Jurkat, Clone E6-1 (cell line): ENCODE measurements around the gene AURKAIP1.

ENCODE experiments used
- DNase-seq: peaks from one replicate; pipeline ENCODE4 v3.0.0-alpha.2; 2011; ENCODE audit warnings: low read depth, low spot score
- H3K4me3 ChIP-seq: 2 replicates; pipeline ENCODE4 v1.5.1; 2011; ENCODE audit warnings: mild to moderate bottlenecking, low read length, control low read depth, moderate library complexity

The AURKAIP1 gene

DNA sequence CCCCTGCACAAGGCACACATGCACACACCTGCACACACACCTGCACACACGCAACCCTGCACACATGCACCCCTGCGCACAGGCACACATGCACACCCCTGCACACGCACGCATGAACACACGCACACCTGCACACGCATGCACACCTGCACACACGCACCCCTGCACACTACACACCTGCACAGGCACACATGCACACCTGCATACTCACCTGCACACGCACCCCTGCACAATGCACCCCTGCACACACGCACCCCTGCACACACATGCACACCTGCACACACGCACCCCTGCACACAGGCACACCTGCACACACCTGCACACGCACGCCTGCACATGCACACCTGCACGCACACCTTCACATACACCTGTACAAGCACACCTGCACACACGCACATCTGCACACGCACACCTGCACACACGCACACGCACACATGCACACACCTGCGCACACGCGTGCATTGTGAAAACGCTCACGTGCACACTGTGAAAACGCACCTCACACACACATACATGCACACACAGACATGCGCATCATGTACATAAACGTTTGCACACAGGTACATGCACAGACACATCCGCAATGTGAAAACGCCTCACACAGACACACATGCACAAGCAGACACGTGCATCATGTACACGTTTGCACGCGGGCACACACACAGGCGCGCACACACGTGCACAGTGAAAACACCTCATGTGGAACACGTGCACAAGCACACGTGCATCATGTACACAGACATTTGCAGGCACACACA, 34.0 kb downstream of the AURKAIP1 start:
- DNase-seq: no peak
- no peak overlapping the region for H3K4me3 ChIP-seq

DNA sequence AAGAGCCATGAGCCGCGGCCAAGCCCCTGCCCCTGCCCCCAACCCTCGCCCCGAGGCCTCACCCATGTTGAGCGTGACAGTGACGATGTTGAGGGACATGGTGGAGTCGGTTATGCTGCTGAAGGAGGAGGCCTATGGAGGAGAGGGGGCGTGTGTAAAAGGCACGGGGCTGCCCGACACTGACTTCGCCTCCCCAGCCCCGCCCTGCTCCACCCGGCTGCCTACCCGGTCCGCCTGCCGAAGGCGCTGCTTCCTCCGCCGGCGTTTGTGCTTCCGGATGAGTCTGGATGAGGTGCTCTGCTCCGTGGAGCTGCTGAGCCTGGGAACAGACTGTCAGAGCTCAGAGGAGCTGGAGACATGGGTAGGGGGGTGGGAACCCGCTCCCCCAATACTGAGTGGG, 34.8 kb downstream of the AURKAIP1 start:
- H3K4me3 ChIP-seq: no peak overlapping the region
- DNase-seq: no peak

DNA sequence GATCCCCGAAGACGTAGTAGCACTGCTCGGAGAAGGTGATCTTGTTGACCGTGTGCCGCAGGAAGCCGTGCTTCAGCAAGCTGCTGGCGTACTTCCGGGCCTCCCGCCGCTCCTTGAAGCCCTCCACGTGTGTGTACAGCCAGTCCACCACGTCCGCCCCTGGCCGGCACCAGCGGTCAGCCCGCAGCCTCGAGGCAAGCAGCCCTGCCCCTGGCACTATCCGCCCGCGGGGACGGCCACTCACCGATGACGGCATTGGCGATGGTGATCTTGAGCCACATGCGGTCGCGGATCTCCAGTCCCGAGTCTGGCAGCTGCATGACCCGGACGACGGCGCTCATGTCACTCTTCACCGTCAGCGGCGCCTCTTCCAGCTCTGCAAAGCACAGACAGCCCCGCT, 36.7 kb downstream of the AURKAIP1 start:
- no peak overlapping the region for H3K4me3 ChIP-seq
- no peak for DNase-seq

DNA sequence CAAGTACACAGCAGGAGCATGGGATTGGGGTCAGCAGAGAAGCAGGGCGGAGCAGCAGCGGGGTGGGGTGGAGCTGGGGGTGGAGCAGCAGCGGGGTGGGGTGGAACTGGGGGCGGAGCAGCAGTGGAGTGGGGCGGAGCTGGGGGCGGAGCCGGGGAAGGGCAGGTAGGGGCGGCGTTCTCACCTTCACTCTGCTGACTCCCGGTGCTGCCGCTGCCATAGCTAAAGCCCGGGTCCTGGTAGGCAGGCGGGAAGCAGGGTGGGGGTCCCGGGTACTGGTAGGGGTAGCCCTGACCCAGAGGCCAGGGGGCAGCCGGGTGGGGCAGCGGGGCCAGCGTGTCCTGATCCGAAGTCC, 37.2 kb downstream of the AURKAIP1 start:
- no peak overlapping the region for H3K4me3 ChIP-seq
- DNase-seq: no peak

DNA sequence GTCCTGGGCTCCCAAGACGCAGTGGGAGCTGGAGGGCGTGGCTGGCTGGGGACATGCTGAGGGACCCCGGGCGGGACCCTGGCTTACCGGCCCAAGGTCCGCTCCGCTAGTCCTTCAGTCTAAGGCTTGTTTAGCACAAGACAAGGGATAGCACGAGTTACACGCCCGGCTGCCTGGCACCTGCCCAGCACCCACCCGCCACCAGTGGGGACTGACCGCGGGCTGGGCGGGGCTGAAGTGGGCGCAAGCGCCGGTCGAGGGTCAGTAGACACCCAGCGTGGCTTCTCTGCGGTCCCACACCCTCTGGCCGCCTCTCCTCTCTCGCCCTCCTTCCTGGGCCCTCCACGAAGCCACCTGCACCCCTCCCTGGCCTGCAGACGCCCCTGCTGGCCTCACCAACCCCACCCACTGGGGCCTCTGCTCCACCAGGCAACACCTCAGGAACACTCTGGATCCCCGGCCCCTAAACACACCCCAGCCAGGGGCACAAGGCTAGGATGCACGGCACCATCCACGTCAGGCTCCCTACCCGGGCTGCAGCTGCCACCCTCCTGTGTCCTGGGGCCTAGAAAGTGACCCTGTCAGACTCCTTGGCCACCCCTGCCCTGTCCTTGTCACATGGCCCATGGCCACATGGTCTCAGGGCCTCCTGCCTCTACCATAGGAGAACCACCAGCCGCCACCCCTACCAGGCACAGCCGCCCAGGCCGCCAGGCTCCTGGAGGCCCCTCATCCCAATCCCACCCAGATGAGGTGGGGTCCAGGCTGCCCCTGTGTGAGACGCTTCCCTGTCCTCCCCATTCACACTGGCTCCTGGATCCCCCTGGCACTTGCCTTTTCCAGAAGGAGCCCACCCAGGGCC, 37.8 kb downstream of the AURKAIP1 start:
- no peak overlapping the region for H3K4me3 ChIP-seq
- DNase-seq: no peak

DNA sequence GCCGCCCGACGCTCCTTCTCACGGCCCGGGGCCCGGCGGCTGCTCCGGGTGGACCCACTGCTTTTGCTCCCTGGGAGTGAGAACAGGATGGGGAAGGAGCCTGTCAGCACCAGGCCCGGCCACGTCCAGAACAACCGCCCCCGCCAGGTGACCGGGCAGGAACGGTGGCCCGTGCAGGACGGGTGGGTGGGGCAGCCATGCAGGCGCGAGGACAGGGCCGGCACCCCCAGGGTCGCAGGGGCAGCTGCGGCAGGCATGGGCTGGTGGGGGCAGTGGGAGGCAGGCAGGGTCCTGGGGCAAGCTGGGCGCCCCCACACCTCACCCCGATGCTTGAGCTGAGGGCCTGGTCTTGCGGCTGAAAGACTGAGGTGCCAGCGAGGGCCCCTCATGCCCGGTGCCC, 38.6 kb downstream of the AURKAIP1 start:
- no peak overlapping the region for H3K4me3 ChIP-seq
- DNase-seq: no peak

DNA sequence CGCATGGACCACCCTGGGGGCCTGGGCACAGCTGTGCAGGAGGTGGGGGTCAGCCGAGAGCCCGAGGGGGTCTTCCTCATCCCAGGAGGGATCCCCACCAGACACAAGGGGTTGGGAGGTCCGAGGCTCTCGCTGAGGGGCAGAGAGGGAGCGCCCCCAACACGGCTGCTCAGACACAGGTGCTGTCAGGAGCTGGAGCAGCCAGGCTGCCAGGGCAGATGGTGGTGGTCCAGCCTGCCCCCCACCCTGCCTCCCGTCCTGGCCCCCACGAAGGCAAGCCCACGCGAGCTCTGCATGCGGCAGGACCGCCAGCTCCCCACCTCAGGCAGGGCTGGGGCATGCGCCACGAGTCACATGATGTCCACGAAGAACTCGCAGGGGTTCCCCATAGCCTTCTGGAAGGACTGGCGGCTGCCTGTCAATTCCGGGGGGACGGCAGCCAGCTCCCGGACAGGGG, 39.2 kb downstream of the AURKAIP1 start:
- DNase-seq: no peak
- H3K4me3 ChIP-seq: no peak overlapping the region

DNA sequence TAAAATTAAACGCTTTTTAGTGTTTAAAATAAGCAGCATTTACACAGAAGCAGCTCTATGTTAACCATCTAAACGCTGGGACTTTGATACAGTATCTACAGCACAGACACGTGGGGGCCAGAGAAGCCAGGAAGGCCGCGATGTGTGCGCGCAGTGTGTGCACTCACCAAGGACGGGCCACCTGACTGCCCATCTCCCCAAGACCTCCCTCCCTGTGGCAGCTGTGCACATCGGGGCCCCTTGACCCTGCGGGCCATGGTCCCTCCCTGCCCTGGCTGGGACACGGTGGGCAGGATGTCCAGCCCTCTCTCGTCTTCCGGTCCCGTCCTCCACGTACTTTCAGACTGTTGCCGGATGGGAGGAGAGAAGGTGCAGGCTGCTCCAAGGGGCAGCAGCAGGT, 39.7 kb downstream of the AURKAIP1 start:
- DNase-seq: no peak
- H3K4me3 ChIP-seq: no peak overlapping the region

DNA sequence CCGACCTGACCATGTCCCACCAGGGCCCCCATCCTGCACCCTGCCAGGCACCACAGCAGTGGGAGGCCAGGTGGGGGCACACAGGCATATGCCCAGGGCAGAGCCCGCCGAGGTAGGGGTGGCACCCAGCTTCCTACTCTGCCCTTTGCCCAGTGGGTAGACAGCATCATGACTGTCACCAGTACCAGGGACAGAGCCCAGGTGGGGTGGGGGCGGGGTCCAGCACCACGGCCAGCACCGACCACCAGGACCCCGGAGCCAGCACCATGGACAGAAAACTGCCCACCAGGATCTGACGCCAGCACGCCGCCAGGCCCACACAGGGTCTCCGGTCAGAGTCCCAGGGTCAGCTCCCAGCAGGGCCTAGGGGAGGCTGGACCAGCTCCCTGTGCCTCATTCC, 40.2 kb downstream of the AURKAIP1 start:
- H3K4me3 ChIP-seq: no peak overlapping the region
- DNase-seq: no peak

DNA sequence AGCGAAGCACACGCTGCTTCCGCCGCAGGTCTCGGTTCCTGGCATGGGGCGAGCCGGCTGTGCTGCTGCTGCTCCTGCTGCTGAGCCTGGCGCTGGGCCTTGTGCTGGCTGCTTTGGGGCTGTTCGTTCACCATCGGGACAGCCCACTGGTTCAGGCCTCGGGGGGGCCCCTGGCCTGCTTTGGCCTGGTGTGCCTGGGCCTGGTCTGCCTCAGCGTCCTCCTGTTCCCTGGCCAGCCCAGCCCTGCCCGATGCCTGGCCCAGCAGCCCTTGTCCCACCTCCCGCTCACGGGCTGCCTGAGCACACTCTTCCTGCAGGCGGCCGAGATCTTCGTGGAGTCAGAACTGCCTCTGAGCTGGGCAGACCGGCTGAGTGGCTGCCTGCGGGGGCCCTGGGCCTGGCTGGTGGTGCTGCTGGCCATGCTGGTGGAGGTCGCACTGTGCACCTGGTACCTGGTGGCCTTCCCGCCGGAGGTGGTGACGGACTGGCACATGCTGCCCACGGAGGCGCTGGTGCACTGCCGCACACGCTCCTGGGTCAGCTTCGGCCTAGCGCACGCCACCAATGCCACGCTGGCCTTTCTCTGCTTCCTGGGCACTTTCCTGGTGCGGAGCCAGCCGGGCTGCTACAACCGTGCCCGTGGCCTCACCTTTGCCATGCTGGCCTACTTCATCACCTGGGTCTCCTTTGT, 41.3 kb downstream of the AURKAIP1 start:
- H3K4me3 ChIP-seq: no peak overlapping the region
- no peak for DNase-seq

DNA sequence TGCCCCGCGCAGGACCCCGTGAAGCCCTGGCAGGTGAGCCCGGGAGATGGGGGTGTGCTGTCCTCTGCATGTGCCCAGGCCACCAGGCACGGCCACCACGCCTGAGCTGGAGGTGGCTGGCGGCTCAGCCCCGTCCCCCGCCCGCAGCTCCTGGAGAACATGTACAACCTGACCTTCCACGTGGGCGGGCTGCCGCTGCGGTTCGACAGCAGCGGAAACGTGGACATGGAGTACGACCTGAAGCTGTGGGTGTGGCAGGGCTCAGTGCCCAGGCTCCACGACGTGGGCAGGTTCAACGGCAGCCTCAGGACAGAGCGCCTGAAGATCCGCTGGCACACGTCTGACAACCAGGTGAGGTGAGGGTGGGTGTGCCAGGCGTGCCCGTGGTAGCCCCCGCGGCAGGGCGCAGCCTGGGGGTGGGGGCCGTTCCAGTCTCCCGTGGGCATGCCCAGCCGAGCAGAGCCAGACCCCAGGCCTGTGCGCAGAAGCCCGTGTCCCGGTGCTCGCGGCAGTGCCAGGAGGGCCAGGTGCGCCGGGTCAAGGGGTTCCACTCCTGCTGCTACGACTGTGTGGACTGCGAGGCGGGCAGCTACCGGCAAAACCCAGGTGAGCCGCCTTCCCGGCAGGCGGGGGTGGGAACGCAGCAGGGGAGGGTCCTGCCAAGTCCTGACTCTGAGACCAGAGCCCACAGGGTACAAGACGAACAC, 42.1 kb downstream of the AURKAIP1 start:
- no peak for DNase-seq
- H3K4me3 ChIP-seq: no peak overlapping the region

DNA sequence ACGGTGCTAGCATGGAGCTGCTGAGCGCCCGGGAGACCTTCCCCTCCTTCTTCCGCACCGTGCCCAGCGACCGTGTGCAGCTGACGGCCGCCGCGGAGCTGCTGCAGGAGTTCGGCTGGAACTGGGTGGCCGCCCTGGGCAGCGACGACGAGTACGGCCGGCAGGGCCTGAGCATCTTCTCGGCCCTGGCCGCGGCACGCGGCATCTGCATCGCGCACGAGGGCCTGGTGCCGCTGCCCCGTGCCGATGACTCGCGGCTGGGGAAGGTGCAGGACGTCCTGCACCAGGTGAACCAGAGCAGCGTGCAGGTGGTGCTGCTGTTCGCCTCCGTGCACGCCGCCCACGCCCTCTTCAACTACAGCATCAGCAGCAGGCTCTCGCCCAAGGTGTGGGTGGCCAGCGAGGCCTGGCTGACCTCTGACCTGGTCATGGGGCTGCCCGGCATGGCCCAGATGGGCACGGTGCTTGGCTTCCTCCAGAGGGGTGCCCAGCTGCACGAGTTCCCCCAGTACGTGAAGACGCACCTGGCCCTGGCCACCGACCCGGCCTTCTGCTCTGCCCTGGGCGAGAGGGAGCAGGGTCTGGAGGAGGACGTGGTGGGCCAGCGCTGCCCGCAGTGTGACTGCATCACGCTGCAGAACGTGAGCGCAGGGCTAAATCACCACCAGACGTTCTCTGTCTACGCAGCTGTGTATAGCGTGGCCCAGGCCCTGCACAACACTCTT, 42.8 kb downstream of the AURKAIP1 start:
- no peak for DNase-seq
- no peak overlapping the region for H3K4me3 ChIP-seq

DNA sequence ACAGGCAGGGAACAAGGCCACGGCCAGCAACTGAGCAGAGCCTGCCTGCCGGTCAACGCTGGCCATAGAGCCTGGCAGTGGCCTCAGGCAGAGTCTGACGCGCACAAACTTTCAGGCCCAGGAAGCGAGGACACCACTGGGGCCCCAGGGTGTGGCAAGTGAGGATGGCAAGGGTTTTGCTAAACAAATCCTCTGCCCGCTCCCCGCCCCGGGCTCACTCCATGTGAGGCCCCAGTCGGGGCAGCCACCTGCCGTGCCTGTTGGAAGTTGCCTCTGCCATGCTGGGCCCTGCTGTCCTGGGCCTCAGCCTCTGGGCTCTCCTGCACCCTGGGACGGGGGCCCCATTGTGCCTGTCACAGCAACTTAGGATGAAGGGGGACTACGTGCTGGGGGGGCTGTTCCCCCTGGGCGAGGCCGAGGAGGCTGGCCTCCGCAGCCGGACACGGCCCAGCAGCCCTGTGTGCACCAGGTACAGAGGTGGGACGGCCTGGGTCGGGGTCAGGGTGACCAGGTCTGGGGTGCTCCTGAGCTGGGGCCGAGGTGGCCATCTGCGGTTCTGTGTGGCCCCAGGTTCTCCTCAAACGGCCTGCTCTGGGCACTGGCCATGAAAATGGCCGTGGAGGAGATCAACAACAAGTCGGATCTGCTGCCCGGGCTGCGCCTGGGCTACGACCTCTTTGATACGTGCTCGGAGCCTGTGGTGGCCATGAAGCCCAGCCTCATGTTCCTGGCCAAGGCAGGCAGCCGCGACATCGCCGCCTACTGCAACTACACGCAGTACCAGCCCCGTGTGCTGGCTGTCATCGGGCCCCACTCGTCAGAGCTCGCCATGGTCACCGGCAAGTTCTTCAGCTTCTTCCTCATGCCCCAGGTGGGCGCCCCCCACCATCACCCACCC, 43.7 kb downstream of the AURKAIP1 start, which contains the start of gene TAS1R3:
Gene TAS1R3 (plus strand): TSS at position 213 of the 898 bp plus-strand sequence. CDS start 66 bp downstream, at position 279.
- no peak within 1 kb of the TSS for H3K4me3 ChIP-seq
- DNase-seq: no peak

DNA sequence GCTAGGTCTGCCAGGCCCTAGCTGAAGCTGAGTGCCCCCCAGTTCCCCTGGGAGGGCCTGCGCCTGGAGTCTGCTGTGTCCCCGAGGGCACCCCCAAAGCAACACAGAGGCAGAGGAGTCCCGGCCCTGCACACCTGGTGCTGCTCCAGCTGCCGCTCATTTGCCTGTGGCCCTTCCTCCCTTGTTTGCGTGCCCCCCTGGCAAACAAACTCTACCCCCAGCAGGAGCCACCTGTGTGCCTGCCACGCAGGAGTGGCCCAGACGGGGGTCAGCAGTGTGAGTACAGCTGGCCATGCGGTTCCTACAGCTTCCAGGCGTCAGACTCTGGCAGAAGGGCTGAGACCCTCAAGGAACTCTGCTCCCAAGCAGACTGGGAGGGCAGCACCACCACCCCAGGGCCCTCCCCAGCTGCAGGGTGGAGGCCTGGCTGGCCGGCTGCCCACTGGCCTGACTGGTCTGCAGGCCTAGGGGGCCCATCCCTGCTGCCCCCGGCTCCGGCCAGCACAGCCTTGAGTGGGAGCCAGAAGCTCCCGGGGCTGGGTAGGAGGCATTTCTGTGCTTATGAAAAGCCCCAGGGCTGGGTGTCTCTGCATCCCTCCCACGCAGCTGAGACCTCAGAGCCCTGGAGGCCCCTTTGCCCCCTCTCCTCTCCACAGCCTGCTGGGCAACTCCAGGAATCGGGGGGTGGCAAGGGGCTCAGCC, 44.5 kb downstream of the AURKAIP1 start:
- no peak for DNase-seq
- no peak overlapping the region for H3K4me3 ChIP-seq

DNA sequence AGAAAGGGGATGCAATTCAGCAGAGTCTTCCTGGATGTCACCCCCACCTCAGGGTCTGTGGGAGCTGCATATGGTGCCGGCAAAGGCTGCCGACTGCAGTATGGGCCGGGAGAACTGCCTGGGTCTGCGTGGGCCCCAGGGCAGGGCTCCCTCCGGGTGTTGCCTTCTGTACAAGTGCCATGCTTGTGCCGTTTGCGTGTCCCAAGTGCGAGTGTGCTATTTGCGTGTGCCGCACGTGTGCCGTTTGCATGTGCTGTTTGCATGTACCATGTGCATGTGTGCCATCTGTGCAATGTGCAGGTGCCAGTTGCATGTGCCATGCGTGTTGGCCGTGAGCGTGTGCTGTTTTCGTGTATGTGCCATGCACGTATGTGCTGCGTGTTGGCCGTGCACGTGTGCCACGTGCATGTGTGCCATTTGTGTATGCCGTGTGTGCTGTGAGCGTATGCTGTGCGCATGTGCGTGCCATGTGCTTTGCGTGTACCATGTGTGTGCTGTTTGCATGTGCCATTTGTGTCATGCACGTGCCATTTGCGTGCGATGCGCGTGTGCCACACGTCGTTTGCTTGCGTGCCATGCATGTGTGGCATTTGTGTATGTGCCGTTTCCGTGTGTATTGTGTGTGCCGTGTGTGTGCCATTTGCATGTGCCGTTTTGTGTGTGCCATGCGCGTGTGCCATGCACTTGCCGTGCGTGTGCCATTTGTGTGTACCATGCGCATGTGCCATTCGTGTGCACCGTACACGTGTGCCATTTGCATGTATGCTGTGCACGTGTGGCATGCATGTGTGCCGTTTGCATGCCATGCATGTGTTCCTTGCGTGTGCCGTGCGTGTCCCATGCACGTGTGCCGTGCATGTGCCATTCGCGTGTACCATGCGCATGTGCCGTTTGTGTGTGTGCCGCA, 45.5 kb downstream of the AURKAIP1 start:
- H3K4me3 ChIP-seq: no peak overlapping the region
- DNase-seq: no peak

DNA sequence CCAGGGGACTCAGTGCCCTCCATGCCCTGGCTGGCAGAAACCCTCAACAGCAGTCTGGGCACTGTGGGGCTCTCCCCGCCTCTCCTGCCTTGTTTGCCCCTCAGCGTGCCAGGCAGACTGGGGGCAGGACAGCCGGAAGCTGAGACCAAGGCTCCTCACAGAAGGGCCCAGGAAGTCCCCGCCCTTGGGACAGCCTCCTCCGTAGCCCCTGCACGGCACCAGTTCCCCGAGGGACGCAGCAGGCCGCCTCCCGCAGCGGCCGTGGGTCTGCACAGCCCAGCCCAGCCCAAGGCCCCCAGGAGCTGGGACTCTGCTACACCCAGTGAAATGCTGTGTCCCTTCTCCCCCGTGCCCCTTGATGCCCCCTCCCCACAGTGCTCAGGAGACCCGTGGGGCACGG, 46.8 kb downstream of the AURKAIP1 start:
- DNase-seq: no peak
- H3K4me3 ChIP-seq: no peak overlapping the region
